Cardiac muscle cell (in vitro differentiated cells and primary cell): ENCODE results near the gene RNF123. TPM values are rescaled to one million over a fixed set of nuclear protein-coding genes. Genes with fewer than 3 reads are reported as not detected.

Experiments
- DNase-seq, 2 donors: peaks; one replicate each; pipeline versions ENCODE4 v3.0.0 to v3.0.0-alpha.2; 2010 to 2017; ENCODE audit warnings: low read depth in 1 of 2, low spot score in 1 of 2
- H3K27ac ChIP-seq: fragments of 200-600 bp; sonication (generic); 2 replicates; pipeline ENCODE4 v1.5.1; 2016
- H3K27me3 ChIP-seq: fragments of 200-600 bp; sonication (generic); 2 replicates; pipeline ENCODE4 v1.6.0; 2016; ENCODE audit warnings: control low read depth
- H3K36me3 ChIP-seq: fragments of 200-600 bp; sonication (generic); 2 replicates; pipeline ENCODE4 v1.5.1; 2016; ENCODE audit warnings: control low read depth
- H3K4me1 ChIP-seq: fragments of 200-600 bp; sonication (generic); 2 replicates; pipeline ENCODE4 v1.8.1; 2017; ENCODE audit warnings: low read depth, mild to moderate bottlenecking, mixed run types
- H3K4me3 ChIP-seq: fragments of 200-600 bp; sonication (generic); 2 replicates; pipeline ENCODE4 v1.5.1; 2016; ENCODE audit warnings: mild to moderate bottlenecking
- H3K9me3 ChIP-seq: fragments of 200-600 bp; sonication (generic); 2 replicates; pipeline ENCODE4 v1.5.1; 2017; ENCODE audit warnings: low read depth, mild to moderate bottlenecking, control low read depth
- CTCF ChIP-seq: IDR thresholded peaks from 2 replicates; pipeline ENCODE4 v1.5.1; 2012; ENCODE audit warnings: low read depth, mild to moderate bottlenecking, low read length
- polyA plus RNA-seq: library from polyadenylated mRNA; unstranded; fragments of >200 nt; fragmentation: Nextera tagmentation; extraction: Ambion mirVana; gene quantifications from 2 replicates; pipeline ENCODE4 v1.2.1, GENCODE V29; 2016
- total RNA-seq: library from RNA; depleted of rRNA; stranded (reverse); fragments of >200 nt; gene quantifications from 2 replicates; pipeline ENCODE4 v1.2.3, GENCODE V29; 2016

The RNF123 gene
- total RNA-seq, result 41.7 and 51.1 TPM in 2 replicates
- 35.5 and 42.3 TPM in 2 replicates for polyA plus RNA-seq

GRCh38 chr3:49689046-49689907 lies at the start of gene RNF123, which contains the start of gene MST1:
RNF123 (plus strand) TSS chr3:49689557; CDS start chr3:49691166, 1,609 bp downstream.
MST1 (minus strand) TSS chr3:49689474; CDS start chr3:49688691, 783 bp downstream.
- DNase-seq, result peak; percentile 93 to 95
- Histone ChIP-seq H3K27me3 (no peaks in the 10 kb centered on the region), H3K4me3 (peak within 1 kb of the TSS; percentile 45), H3K36me3 (no peaks in the 10 kb centered on the region), H3K4me1 (peaks cover 5% of the 10 kb centered on the region), H3K9me3 (no peaks in the 10 kb centered on the region), H3K27ac (peak within 1 kb of the TSS; percentile 83)
- peak; percentile 39 for TF ChIP-seq CTCF

GRCh38 chr3:49641292-49641691 lies 48.1 kb upstream of the RNF123 start:
- no peak for DNase-seq
- no peak for TF ChIP-seq CTCF
- no peak overlapping the region for H3K4me3 ChIP-seq
- peaks cover 7% of the 10 kb centered on the region for H3K4me1 ChIP-seq
- no peaks in the 10 kb centered on the region for H3K27me3 ChIP-seq
- H3K27ac ChIP-seq, result no peak overlapping the region
- no peaks in the 10 kb centered on the region for H3K9me3 ChIP-seq
- H3K36me3 ChIP-seq, result no peaks in the 10 kb centered on the region

- Histone ChIP-seq H3K27ac (no peak overlapping the region), H3K4me1 (peaks cover 7% of the 10 kb centered on the region), H3K9me3 (no peaks in the 10 kb centered on the region), H3K4me3 (no peak overlapping the region), H3K27me3 (no peaks in the 10 kb centered on the region), H3K36me3 (no peaks in the 10 kb centered on the region)
- no peak for TF ChIP-seq CTCF
- DNase-seq, result no peak
Observed at GRCh38 chr3:49641921-49642707, 47.2 kb upstream of the RNF123 start.

- H3K36me3 ChIP-seq, result no peaks in the 10 kb centered on the region
- no peak overlapping the region for H3K4me3 ChIP-seq
- no peak overlapping the region for H3K27ac ChIP-seq
- no peak for TF ChIP-seq CTCF
- peaks cover 12% of the 10 kb centered on the region for H3K4me1 ChIP-seq
- H3K27me3 ChIP-seq, result no peaks in the 10 kb centered on the region
- H3K9me3 ChIP-seq, result no peaks in the 10 kb centered on the region
- DNase-seq, result no peak
Observed at GRCh38 chr3:49642708-49643145, 46.6 kb upstream of the RNF123 start.

GRCh38 chr3:49644684-49645083 lies 44.7 kb upstream of the RNF123 start:
- TF ChIP-seq CTCF, result no peak
- no peak for DNase-seq
- Histone ChIP-seq H3K4me1 (peaks cover 19% of the 10 kb centered on the region), H3K4me3 (no peak overlapping the region), H3K36me3 (no peaks in the 10 kb centered on the region), H3K27me3 (no peaks in the 10 kb centered on the region), H3K9me3 (no peaks in the 10 kb centered on the region), H3K27ac (no peak overlapping the region)
